H1 (cell line): Measurements from ENCODE around the gene NBPF1. TPM values are rescaled to one million over a fixed set of nuclear protein-coding genes. Genes with fewer than 3 reads are reported as not detected.
"Not testable (repeated sequence)": the region's sequence is repeated elsewhere in the genome, so short reads cannot be mapped to it uniquely, and the experiment has no call there.

Source experiments
- CTCF ChIA-PET: fragments of 300-600 bp; sonication (Branson Sonifier 250); formaldehyde crosslinking; loops from one replicate; lab custom pipeline; 2021; ENCODE audit not compliant: partially characterized antibody; lab: Charles Lee
- POLR2A ChIA-PET: fragments of 300-600 bp; sonication (Branson Sonifier 250); formaldehyde crosslinking; loops from one replicate; lab custom pipeline; 2021; ENCODE audit warnings: inconsistent platforms; ENCODE audit not compliant: partially characterized antibody; lab: Charles Lee
- DNase-seq, 2 experiments: peaks; one replicate each; pipeline versions ENCODE4 v3.0.0 to v3.0.0-alpha.2; 2010 to 2022; ENCODE audit warnings: low spot score in 2 of 2, low read depth in 1 of 2, mixed read lengths in 1 of 2
- FAIRE-seq: peaks from 2 replicates; lab custom pipeline; 2011; peaks lifted over from hg19 to GRCh38; lab: Jason Lieb, UNC
- H2AFZ ChIP-seq: 2 replicates; pipeline ENCODE4 v1.8.1; 2012; ENCODE audit warnings: low read length, inconsistent platforms
- H2AK5ac ChIP-seq: 2 replicates; pipeline ENCODE4 v1.6.1; 2013; ENCODE audit warnings: low read depth, low read length
- H2BK120ac ChIP-seq: replicated peaks from 2 replicates; pipeline ENCODE3; 2013; ENCODE audit warnings: low read depth, low read length, inconsistent platforms
- H2BK12ac ChIP-seq: 2 replicates; pipeline ENCODE4 v1.6.1; 2013; ENCODE audit warnings: low read depth, low read length
- H2BK15ac ChIP-seq: 2 replicates; pipeline ENCODE4 v1.6.1; 2013; ENCODE audit warnings: low read length
- H2BK20ac ChIP-seq: 2 replicates; pipeline ENCODE4 v1.6.1; 2013; ENCODE audit warnings: low read length
- H2BK5ac ChIP-seq: 2 replicates; pipeline ENCODE4 v1.6.1; 2013; ENCODE audit warnings: low read depth, low read length
- H3K14ac ChIP-seq: 2 replicates; pipeline ENCODE4 v1.6.1; 2013; ENCODE audit warnings: inconsistent platforms; ENCODE audit not compliant: insufficient read length
- H3K18ac ChIP-seq: 2 replicates; pipeline ENCODE4 v1.6.1; 2013; ENCODE audit warnings: low read length; ENCODE audit errors: extremely low read depth
- H3K23ac ChIP-seq: 2 replicates; pipeline ENCODE4 v1.6.1; 2013; ENCODE audit warnings: inconsistent platforms; ENCODE audit not compliant: insufficient read length
- H3K23me2 ChIP-seq: 2 replicates; pipeline ENCODE4 v1.6.1; 2013; ENCODE audit warnings: low read depth, low read length
- H3K27ac ChIP-seq: 2 replicates; pipeline ENCODE4 v1.6.1; 2011; ENCODE audit warnings: low read depth, low read length, inconsistent platforms
- H3K27me3 ChIP-seq, 4 experiments: replicated peaks in 1 of 4; 1 replicate in 1 of 4; 2 replicates in 3 of 4; pipeline versions ENCODE4 v1.6.1 to v1.8.1; 2011 to 2013; ENCODE audit warnings: low read length in 3 of 4, mild to moderate bottlenecking in 3 of 4, inconsistent platforms in 2 of 4, mixed read lengths in 2 of 4, moderate library complexity in 1 of 4; ENCODE audit not compliant: control insufficient read depth in 3 of 4, insufficient read depth in 3 of 4; ENCODE audit errors: extremely low read depth in 1 of 4
- H3K36me3 ChIP-seq, 4 experiments: 2 replicates each; pipeline versions ENCODE4 v1.6.1 to v1.8.1; 2011 to 2013; ENCODE audit warnings: mild to moderate bottlenecking in 4 of 4, low read length in 3 of 4, moderate library complexity in 2 of 4, control low read depth in 1 of 4, inconsistent platforms in 1 of 4; ENCODE audit not compliant: insufficient read depth in 4 of 4, control insufficient read depth in 2 of 4
- H3K4ac ChIP-seq: replicated peaks from 2 replicates; pipeline ENCODE3; 2013; ENCODE audit warnings: low read length, low read depth, mixed read lengths, inconsistent platforms; ENCODE audit not compliant: insufficient read length
- H3K4me1 ChIP-seq, 4 experiments: replicated peaks in 1 of 4; 1 replicate in 1 of 4; 2 replicates in 3 of 4; pipeline versions ENCODE4 v1.6.1 to v1.8.1; 2011 to 2013; ENCODE audit warnings: low read length in 3 of 4, inconsistent platforms in 2 of 4, mixed read lengths in 1 of 4; ENCODE audit not compliant: insufficient read depth in 4 of 4, control insufficient read depth in 3 of 4
- H3K4me2 ChIP-seq, 2 experiments: 2 replicates each; pipeline versions ENCODE4 v1.6.1 to v1.8.1; 2011 to 2013; ENCODE audit warnings: low read depth in 2 of 2, low read length in 2 of 2, control low read depth in 1 of 2, inconsistent platforms in 1 of 2, mild to moderate bottlenecking in 1 of 2; ENCODE audit not compliant: insufficient read depth in 1 of 2
- H3K4me3 ChIP-seq, 4 experiments: fragments of 200-600, 300-600 bp in 1 of 4; sonication (generic), shearing (Covaris generic), sonication (Bioruptor Twin) in 1 of 4; 2 replicates each; pipeline versions ENCODE4 v1.5.1 to v1.8.1; 2011 to 2016; ENCODE audit warnings: low read length in 4 of 4, low read depth in 3 of 4, control low read depth in 2 of 4, inconsistent platforms in 2 of 4, mild to moderate bottlenecking in 2 of 4, mixed read lengths in 1 of 4, moderate library complexity in 1 of 4; ENCODE audit not compliant: insufficient read depth in 2 of 4; ENCODE audit errors: extremely low read depth in 1 of 4
- H3K56ac ChIP-seq: replicated peaks from 2 replicates; pipeline ENCODE3; 2013; ENCODE audit warnings: low read depth, mild to moderate bottlenecking, mixed read lengths, low read length, inconsistent platforms; ENCODE audit not compliant: insufficient read length
- H3K79me1 ChIP-seq: 2 replicates; pipeline ENCODE4 v1.6.1; 2013; ENCODE audit warnings: low read depth, low read length, control low read depth
- H3K79me2 ChIP-seq, 2 experiments: 2 replicates each; pipeline versions ENCODE4 v1.6.1 to v1.8.1; 2012 to 2013; ENCODE audit warnings: low read length in 2 of 2, mild to moderate bottlenecking in 2 of 2, inconsistent platforms in 1 of 2; ENCODE audit not compliant: insufficient read depth in 2 of 2, control insufficient read depth in 1 of 2
- H3K9ac ChIP-seq, 4 experiments: replicated peaks in 1 of 4; 1 replicate in 1 of 4; 2 replicates in 3 of 4; pipeline versions ENCODE4 v1.6.1 to v1.8.1; 2011 to 2013; ENCODE audit warnings: low read depth in 3 of 4, low read length in 3 of 4, control low read depth in 2 of 4, mild to moderate bottlenecking in 2 of 4, moderate library complexity in 2 of 4, inconsistent platforms in 1 of 4; ENCODE audit errors: extremely low read depth in 1 of 4
- H3K9me3 ChIP-seq, 2 experiments: 2 replicates each; pipeline versions ENCODE4 v1.6.1 to v1.8.1; 2012 to 2013; ENCODE audit warnings: mild to moderate bottlenecking in 2 of 2, moderate library complexity in 2 of 2, control low read depth in 1 of 2, inconsistent platforms in 1 of 2, low read depth in 1 of 2, low read length in 1 of 2, mixed read lengths in 1 of 2; ENCODE audit not compliant: insufficient read depth in 2 of 2
- H4K20me1 ChIP-seq, 2 experiments: replicated peaks in 1 of 2; 2 replicates each; pipeline versions ENCODE3 to v1.8.1; 2011 to 2013; ENCODE audit warnings: inconsistent platforms in 2 of 2, low read length in 2 of 2, mild to moderate bottlenecking in 1 of 2; ENCODE audit not compliant: insufficient read depth in 2 of 2, control insufficient read depth in 1 of 2
- H4K5ac ChIP-seq: 2 replicates; pipeline ENCODE4 v1.6.1; 2013; ENCODE audit warnings: low read length, low read depth, mixed read lengths, inconsistent platforms; ENCODE audit not compliant: insufficient read length
- H4K8ac ChIP-seq: 2 replicates; pipeline ENCODE4 v1.8.0; 2013; ENCODE audit warnings: mild to moderate bottlenecking, moderate library complexity, low read length, inconsistent platforms; ENCODE audit not compliant: insufficient read depth; ENCODE audit errors: extremely low read depth
- H4K91ac ChIP-seq: replicated peaks from 2 replicates; pipeline ENCODE3; 2013; ENCODE audit warnings: low read length, mixed read lengths, inconsistent platforms; ENCODE audit not compliant: insufficient read length
- WGBS, 2 experiments: shearing (Covaris generic) in 1 of 2; methylation state at CpG; one replicate each; pipeline versions ENCODE4 v1.1.6 to v1.1.7; 2013 to 2015; ENCODE audit warnings: low lambda C conversion rate in 2 of 2, mixed read lengths in 2 of 2, inconsistent platforms in 1 of 2, low coverage in 1 of 2, missing lambda C conversion rate in 1 of 2; ENCODE audit not compliant: insufficient replicate concordance in 2 of 2, insufficient coverage in 1 of 2, insufficient read length in 1 of 2; ENCODE audit errors: extremely low coverage in 1 of 2, missing lambda C conversion rate in 1 of 2; 5-methylcytosine and 5-hydroxymethylcytosine counted together
- polyA plus RNA-seq, 7 experiments: library from polyadenylated mRNA; depleted of rRNA in 3 of 7; stranded (reverse) in 5 of 7; unstranded in 2 of 7; fragments of >200 nt in 5 of 7; fragments of 200-250 nt in 2 of 7; gene quantifications; 1 replicate in 5 of 7; 2 replicates in 1 of 7; 4 replicates in 1 of 7; pipeline versions ENCODE4 v1.2.1 to v1.2.3, GENCODE V29; 2011 to 2013; ENCODE audit warnings: missing spikeins in 2 of 7, mixed read lengths in 2 of 7
- total RNA-seq: library from RNA; stranded (reverse); fragmentation: NEBNext Ultra II Directional; extraction: Animal tissue kit (Norgen Biotek cat#: 25700); gene quantifications from 2 replicates; pipeline ENCODE4 v1.2.1, GENCODE V29; 2021

The NBPF1 gene
- total and polyA plus RNA-seq, 2 of the 8 experiments (the other 6 are each of a cell fraction or from before 2014, with no cell fraction given), result 9.6 to 19.3 TPM

DNA sequence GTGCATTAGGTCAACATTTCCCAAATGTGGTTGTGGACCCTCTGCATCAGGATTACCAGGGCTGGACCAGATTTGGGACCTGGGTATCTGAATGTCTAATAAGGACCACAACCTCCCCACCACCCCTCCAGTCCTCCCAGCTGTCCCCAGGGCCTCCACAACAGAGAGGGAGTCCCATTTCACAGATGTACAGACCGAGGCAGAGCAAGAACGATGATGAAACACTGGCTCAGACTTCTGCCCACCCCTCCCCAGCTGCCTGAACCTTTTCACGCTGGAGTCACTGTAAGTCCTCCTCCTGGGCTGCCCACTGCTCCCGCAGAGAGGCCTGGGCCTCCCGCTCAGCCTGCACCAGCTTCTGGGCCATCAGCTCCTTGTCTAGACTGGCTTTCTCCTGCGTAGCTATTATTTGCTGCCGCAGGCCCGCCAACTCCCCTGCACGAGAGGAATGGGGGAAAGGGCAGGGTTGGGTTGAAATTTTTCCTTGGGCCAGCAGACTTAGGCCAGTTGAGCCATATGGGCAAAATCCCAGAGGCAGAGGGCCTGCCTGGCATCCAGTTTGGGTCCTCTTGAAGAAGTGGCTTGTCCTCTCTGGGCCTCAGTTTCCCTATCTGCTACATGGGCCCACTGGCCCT, 8.4 kb upstream of the NBPF1 start:
- not testable (repeated sequence) for FAIRE-seq, H3K27me3 ChIP-seq, H2AK5ac ChIP-seq, H2BK120ac ChIP-seq, H3K4me3 ChIP-seq, H3K4ac ChIP-seq, H4K5ac ChIP-seq, H3K14ac ChIP-seq, H2BK15ac ChIP-seq, H3K23me2 ChIP-seq, H3K4me1 ChIP-seq, H3K27ac ChIP-seq, H2AFZ ChIP-seq, H3K79me2 ChIP-seq, H4K91ac ChIP-seq, H3K56ac ChIP-seq, H3K79me1 ChIP-seq, H2BK20ac ChIP-seq, H4K20me1 ChIP-seq, H3K18ac ChIP-seq, H4K8ac ChIP-seq, H3K9me3 ChIP-seq, H3K4me2 ChIP-seq, H3K23ac ChIP-seq, H3K9ac ChIP-seq
- Histone ChIP-seq H3K36me3 (peaks cover 3 to 14% (median 7%) of the 10 kb centered on the region in 4 experiments; a peak in 4 of 8 replicates), H2BK5ac (0 out of 2 replicates have a peak overlapping the region, but pooled peaks have one; percentile 0), H2BK12ac (peak overlapping the region; percentile 2; the same call in 1 of the 2 replicates)
- 92% methylated on average over 9 of the region's 9 CpGs; no CpG with 5 or more reads in 1 of the 2 experiments for WGBS, 2 experiments
- DNase-seq, result peak in 1 of 2 experiments; percentile 68
- POLR2A ChIA-PET, result interaction anchor here (0.8 to 3.4 kb wide), 9 partner anchors 8 to 283 kb away, joined by 3 to 11 read pairs (median 4); partner anchors contain the start of gene NBPF1
- CTCF ChIA-PET, result interaction anchor here (0.7 to 20.3 kb wide), 35 partner anchors 9 to 364 kb away, joined by 3 to 611 read pairs (median 4); partner anchors contain the start of genes CROCC and NBPF1
